ENCODE measurements around the gene FAM98A. TPM values are rescaled to one million over a fixed set of nuclear protein-coding genes. Genes with fewer than 3 reads are reported as not detected.

FAM98A gene
- total and polyA plus RNA-seq, 9 of the 15 experiments (the other 6 are each of a cell fraction or from before 2014, with no cell fraction given): 16.5 to 238 (median 44.6) TPM

DNA sequence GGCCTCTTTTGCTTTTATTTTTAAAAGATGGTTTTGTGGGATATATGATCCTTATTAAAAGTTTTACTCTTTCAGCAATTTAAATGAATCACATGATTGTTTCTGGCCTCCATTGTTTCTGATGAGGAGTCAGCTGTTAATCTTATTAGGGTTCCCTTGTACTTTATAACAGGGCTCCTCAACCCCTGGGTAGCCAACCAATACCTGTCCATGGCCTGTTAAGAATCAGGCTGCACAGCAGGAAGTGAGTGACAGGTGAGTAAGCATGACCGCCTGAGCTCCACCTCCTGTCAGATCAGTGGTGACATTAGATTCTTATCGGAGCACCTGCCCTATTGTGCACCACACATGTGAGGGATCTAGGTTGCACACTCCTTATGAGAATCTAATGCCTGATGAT lies 45.1 kb upstream of the FAM98A start:
- H3K27me3 ChIP-seq (ENCODE audit: control insufficient read depth in 2 of 2, insufficient read depth in 2 of 2, low read length in 2 of 2): no peaks in the 10 kb centered on the region
- no peak overlapping the region for H3K4me2 ChIP-seq (ENCODE audit: insufficient read depth, low read length)
- ChIA-PET POLR2A (no interaction called here), CTCF (ENCODE audit: low intra/inter-chr PET ratio) (no interaction called here)
- FAIRE-seq (no peak), ATAC-seq (no peak), DNase-seq (ENCODE audit: extremely low read depth in 1 of 4, low spot score in 3 of 4) (no peak)
- no peaks in the 10 kb centered on the region for H3K4me1 ChIP-seq (replicated peaks in 1 of 2; ENCODE audit: control insufficient read depth in 2 of 2, insufficient read depth in 2 of 2, low read length in 2 of 2)
- in situ Hi-C loops (cut with MboI) (no loop called here), intact Hi-C loops (cut with micrococcal nuclease) (no loop called here)
- BruUV-seq (replicated peaks): no TSS peak
- no peak overlapping the region for H3K9ac ChIP-seq (ENCODE audit: insufficient read depth in 1 of 2, low read depth in 2 of 2, low read length in 2 of 2)
- no peaks in the 10 kb centered on the region for H3K36me3 ChIP-seq (ENCODE audit: control insufficient read depth, insufficient read depth, low read length)
- no peak overlapping the region for H3K27ac ChIP-seq (ENCODE audit: extremely low read depth, low read depth, low read length)
- no peaks in the 10 kb centered on the region for H3K9me3 ChIP-seq (replicated peaks; ENCODE audit: control insufficient read depth, insufficient read depth, low read depth, low read length)
- H4K20me1 ChIP-seq (replicated peaks; ENCODE audit: control insufficient read depth, insufficient read depth, low read length): no peaks in the 10 kb centered on the region
- H3K9me1 ChIP-seq (ENCODE audit: control insufficient read depth, insufficient read depth, low read length): no peaks in the 10 kb centered on the region
- no peak overlapping the region for H2AFZ ChIP-seq (ENCODE audit: low read depth, low read length)
- no peaks in the 10 kb centered on the region for H3K79me2 ChIP-seq (ENCODE audit: control insufficient read depth, insufficient read depth, low read length)
- no peak overlapping the region for H3K4me3 ChIP-seq
- 3% methylated on average over 2 of the region's 2 CpGs for WGBS (ENCODE audit: insufficient coverage, low coverage, missing lambda C conversion rate)
- TF ChIP-seq, protein P1, sequence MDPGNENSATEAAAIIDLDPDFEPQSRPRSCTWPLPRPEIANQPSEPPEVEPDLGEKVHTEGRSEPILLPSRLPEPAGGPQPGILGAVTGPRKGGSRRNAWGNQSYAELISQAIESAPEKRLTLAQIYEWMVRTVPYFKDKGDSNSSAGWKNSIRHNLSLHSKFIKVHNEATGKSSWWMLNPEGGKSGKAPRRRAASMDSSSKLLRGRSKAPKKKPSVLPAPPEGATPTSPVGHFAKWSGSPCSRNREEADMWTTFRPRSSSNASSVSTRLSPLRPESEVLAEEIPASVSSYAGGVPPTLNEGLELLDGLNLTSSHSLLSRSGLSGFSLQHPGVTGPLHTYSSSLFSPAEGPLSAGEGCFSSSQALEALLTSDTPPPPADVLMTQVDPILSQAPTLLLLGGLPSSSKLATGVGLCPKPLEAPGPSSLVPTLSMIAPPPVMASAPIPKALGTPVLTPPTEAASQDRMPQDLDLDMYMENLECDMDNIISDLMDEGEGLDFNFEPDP (CRISPR knock-in tag; IDR thresholded peaks at IDR 0.05): no peak
- no peak for TF ChIP-seq PTBP1 (IDR thresholded peaks at IDR 0.05; ENCODE audit: low read depth, low read length)
- TF ChIP-seq PTRF (tag; IDR thresholded peaks at IDR 0.05): no peak
- TF ChIP-seq PHF21A (IDR thresholded peaks at IDR 0.05; ENCODE audit: borderline replicate concordance, low read depth): no peak
- no peak for TF ChIP-seq CREB1 (IDR thresholded peaks at IDR 0.05)
- TF ChIP-seq CREB1 (CRISPR knock-in tag; IDR thresholded peaks at IDR 0.05): no peak
- TF ChIP-seq NRF1 (conservative IDR thresholded peaks at IDR 0.05 in 1 of 2, IDR thresholded peaks at IDR 0.05 in 1 of 2): no peak
- no peak for TF ChIP-seq RBM22 (IDR thresholded peaks at IDR 0.05; ENCODE audit: low read depth, low read length, poor library complexity, severe bottlenecking)
- TF ChIP-seq, protein P2, sequence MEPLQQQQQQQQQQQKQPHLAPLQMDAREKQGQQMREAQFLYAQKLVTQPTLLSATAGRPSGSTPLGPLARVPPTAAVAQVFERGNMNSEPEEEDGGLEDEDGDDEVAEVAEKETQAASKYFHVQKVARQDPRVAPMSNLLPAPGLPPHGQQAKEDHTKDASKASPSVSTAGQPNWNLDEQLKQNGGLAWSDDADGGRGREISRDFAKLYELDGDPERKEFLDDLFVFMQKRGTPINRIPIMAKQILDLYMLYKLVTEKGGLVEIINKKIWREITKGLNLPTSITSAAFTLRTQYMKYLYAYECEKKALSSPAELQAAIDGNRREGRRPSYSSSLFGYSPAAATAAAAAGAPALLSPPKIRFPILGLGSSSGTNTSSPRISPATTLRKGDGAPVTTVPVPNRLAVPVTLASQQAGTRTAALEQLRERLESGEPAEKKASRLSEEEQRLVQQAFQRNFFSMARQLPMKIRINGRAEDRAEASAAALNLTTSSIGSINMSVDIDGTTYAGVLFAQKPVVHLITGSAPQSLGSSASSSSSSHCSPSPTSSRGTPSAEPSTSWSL (CRISPR knock-in tag; IDR thresholded peaks at IDR 0.05; ENCODE audit: borderline replicate concordance): no peak
- TF ChIP-seq KDM4B (IDR thresholded peaks at IDR 0.05; ENCODE audit: borderline replicate concordance in 2 of 2, low read depth in 1 of 2): no peak
- TF ChIP-seq, protein P3, sequence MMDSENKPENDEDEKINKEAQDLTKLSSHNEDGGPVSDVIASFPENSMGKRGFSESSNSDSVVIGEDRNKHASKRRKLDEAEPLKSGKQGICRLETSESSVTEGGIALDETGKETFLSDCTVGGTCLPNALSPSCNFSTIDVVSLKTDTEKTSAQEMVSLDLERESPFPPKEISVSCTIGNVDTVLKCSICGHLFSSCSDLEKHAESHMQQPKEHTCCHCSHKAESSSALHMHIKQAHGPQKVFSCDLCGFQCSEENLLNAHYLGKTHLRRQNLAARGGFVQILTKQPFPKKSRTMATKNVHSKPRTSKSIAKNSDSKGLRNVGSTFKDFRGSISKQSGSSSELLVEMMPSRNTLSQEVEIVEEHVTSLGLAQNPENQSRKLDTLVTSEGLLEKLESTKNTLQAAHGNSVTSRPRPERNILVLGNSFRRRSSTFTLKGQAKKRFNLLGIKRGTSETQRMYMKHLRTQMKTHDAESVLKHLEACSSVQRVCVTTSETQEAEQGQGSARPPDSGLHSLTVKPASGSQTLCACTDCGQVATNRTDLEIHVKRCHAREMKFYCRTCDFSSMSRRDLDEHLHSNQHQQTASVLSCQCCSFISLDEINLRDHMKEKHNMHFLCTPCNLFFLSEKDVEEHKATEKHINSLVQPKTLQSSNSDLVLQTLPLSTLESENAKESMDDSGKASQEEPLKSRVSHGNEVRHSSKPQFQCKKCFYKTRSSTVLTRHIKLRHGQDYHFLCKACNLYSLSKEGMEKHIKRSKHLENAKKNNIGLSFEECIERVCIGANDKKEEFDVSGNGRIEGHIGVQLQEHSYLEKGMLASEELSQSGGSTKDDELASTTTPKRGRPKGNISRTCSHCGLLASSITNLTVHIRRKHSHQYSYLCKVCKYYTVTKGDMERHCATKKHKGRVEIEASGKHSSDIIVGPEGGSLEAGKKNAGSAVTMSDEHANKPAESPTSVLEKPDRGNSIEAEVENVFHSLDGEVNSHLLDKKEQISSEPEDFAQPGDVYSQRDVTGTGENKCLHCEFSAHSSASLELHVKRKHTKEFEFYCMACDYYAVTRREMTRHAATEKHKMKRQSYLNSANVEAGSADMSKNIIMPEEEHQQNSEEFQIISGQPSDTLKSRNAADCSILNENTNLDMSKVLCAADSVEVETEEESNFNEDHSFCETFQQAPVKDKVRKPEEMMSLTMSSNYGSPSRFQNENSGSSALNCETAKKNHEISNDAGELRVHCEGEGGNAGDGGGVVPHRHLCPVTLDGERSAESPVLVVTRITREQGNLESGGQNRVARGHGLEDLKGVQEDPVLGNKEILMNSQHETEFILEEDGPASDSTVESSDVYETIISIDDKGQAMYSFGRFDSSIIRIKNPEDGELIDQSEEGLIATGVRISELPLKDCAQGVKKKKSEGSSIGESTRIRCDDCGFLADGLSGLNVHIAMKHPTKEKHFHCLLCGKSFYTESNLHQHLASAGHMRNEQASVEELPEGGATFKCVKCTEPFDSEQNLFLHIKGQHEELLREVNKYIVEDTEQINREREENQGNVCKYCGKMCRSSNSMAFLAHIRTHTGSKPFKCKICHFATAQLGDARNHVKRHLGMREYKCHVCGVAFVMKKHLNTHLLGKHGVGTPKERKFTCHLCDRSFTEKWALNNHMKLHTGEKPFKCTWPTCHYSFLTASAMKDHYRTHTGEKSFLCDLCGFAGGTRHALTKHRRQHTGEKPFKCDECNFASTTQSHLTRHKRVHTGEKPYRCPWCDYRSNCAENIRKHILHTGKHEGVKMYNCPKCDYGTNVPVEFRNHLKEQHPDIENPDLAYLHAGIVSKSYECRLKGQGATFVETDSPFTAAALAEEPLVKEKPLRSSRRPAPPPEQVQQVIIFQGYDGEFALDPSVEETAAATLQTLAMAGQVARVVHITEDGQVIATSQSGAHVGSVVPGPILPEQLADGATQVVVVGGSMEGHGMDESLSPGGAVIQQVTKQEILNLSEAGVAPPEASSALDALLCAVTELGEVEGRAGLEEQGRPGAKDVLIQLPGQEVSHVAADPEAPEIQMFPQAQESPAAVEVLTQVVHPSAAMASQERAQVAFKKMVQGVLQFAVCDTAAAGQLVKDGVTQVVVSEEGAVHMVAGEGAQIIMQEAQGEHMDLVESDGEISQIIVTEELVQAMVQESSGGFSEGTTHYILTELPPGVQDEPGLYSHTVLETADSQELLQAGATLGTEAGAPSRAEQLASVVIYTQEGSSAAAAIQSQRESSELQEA (IDR thresholded peaks at IDR 0.05; ENCODE audit: low read depth): no peak
- no peak for TF ChIP-seq BRCA1 (IDR thresholded peaks at IDR 0.05)
- no peak for TF ChIP-seq BRCA1 (CRISPR knock-in tag; IDR thresholded peaks at IDR 0.05)
